Measurements from ENCODE around the gene ZNF79. TPM values are rescaled to one million over a fixed set of nuclear protein-coding genes. Genes with fewer than 3 reads are reported as not detected.

The ZNF79 gene
- total RNA-seq, 1 experiment from 2014 or later: 9.3 TPM

DNA sequence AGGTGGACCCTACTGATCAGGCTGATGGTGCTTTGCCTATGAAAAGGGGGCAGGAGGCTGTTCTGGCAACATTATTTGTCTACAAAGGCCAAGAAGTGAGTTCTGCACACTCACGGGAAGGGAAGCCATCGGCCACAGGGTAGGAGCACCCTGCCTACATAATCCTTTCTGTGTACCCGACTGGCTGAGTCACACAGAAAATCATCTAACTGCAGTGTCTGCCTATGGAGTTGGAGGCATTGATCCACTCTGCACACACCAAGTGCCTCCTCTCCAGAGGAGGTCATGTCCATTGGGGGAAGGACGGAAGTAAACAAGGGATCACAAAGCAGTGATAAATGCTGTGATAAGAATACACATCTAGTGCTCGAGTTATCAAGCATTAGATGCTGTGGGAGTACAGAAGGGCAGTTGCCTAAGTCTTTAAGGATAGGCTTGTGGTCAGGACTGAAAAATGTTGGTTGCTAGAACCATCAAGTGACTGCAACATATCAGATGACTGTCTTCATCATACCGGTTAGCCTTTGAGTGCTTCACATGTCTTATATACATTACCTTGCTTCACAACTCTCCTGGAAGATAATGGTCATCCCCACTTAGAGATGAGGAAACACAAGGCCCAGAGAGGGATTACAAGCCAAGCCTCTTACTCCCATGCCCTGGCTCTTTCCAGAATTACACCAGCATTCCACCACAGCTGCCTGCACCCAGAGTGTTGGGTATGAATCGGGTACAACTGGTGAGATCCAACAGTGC, 28.5 kb upstream of the ZNF79 start:
- TF ChIP-seq, protein P1, sequence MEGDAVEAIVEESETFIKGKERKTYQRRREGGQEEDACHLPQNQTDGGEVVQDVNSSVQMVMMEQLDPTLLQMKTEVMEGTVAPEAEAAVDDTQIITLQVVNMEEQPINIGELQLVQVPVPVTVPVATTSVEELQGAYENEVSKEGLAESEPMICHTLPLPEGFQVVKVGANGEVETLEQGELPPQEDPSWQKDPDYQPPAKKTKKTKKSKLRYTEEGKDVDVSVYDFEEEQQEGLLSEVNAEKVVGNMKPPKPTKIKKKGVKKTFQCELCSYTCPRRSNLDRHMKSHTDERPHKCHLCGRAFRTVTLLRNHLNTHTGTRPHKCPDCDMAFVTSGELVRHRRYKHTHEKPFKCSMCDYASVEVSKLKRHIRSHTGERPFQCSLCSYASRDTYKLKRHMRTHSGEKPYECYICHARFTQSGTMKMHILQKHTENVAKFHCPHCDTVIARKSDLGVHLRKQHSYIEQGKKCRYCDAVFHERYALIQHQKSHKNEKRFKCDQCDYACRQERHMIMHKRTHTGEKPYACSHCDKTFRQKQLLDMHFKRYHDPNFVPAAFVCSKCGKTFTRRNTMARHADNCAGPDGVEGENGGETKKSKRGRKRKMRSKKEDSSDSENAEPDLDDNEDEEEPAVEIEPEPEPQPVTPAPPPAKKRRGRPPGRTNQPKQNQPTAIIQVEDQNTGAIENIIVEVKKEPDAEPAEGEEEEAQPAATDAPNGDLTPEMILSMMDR (IDR thresholded peaks at IDR 0.05; ENCODE audit: unreplicated experiment): no peak
- POLR2A ChIA-PET: interaction anchor here (1.1 to 2.8 kb wide), 6 partner anchors 7 to 181 kb away, joined by 3 to 35 read pairs (median 12); partner anchors contain the start of genes LRSAM1, RPL12 and ZNF79
- Mint-ChIP-seq H3K4me1 (ENCODE audit: insufficient read depth, unreplicated experiment) (peaks cover 4% of the 10 kb centered on the region), H3K9me3 (ENCODE audit: unreplicated experiment) (no peaks in the 10 kb centered on the region), H3K4me3 (ENCODE audit: unreplicated experiment) (peak overlapping the region; percentile 74), H3K27me3 (ENCODE audit: insufficient read depth, unreplicated experiment) (no peaks in the 10 kb centered on the region), H3K27ac (ENCODE audit: low read depth, unreplicated experiment) (no peak overlapping the region), H3K36me3 (ENCODE audit: insufficient read depth, unreplicated experiment) (peaks cover 8% of the 10 kb centered on the region)
- CTCF ChIA-PET: interaction anchor here (0.6 to 0.7 kb wide), 2 partner anchors 29 to 322 kb away, joined by 3 read pairs; no protein-coding TSS in a partner anchor
- DNase-seq (ENCODE audit: unreplicated experiment): no peak
- BruUV-seq (replicated peaks): no TSS peak
- intact Hi-C loops (cut with micrococcal nuclease): loop anchor here (2.0 kb wide), 2 partner anchors 181 to 455 kb away; no protein-coding TSS in a partner anchor

DNA sequence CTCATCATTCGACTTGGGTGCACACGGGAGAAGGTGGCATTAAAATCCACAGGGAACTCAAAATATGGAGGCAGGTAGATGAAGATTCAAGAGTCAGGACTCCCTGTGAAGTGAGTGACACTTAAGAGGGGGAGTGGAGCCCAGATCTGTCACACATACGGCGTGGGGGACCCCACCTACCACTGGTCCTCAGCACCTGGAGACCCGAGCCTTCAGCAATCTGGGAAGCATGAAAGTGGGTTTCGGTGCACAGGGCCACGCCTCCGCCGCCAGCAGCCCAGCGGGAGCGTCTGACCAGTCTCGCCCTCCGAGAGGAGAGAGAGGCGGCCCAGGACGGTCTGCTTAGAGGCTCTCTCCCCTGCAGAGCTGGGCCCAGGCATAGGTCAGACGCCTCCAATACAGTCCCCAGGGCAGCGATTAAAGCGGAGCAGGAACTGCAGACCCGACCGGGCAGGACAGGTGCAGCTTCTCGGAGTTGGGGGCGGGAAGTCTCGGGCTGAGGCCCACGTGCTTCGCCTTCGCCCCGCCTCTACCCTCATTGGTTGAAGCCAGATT, 27.9 kb upstream of the ZNF79 start:
- POLR2A ChIA-PET: interaction anchor here (0.6 to 2.8 kb wide), 19 partner anchors 8 to 396 kb away, joined by 3 to 35 read pairs (median 5); partner anchors contain the start of genes LRSAM1, RPL12 and ZNF79
- Mint-ChIP-seq H3K4me3 (ENCODE audit: unreplicated experiment) (peak overlapping the region; percentile 74), H3K36me3 (ENCODE audit: insufficient read depth, unreplicated experiment) (peaks cover 10% of the 10 kb centered on the region), H3K27me3 (ENCODE audit: insufficient read depth, unreplicated experiment) (no peaks in the 10 kb centered on the region), H3K4me1 (ENCODE audit: insufficient read depth, unreplicated experiment) (peaks cover 4% of the 10 kb centered on the region), H3K9me3 (ENCODE audit: unreplicated experiment) (no peaks in the 10 kb centered on the region), H3K27ac (ENCODE audit: low read depth, unreplicated experiment) (no peak overlapping the region)
- no TSS peak for BruUV-seq (replicated peaks)
- TF ChIP-seq, protein P1 (IDR thresholded peaks at IDR 0.05; ENCODE audit: unreplicated experiment): no peak
- intact Hi-C loops (cut with micrococcal nuclease): loop anchor here (2.0 kb wide), 2 partner anchors 182 to 456 kb away; no protein-coding TSS in a partner anchor
- no peak for DNase-seq (ENCODE audit: unreplicated experiment)
- CTCF ChIA-PET: interaction anchor here (0.5 to 1.6 kb wide), 14 partner anchors 8 to 321 kb away, joined by 3 to 10 read pairs (median 3); no protein-coding TSS in a partner anchor

DNA sequence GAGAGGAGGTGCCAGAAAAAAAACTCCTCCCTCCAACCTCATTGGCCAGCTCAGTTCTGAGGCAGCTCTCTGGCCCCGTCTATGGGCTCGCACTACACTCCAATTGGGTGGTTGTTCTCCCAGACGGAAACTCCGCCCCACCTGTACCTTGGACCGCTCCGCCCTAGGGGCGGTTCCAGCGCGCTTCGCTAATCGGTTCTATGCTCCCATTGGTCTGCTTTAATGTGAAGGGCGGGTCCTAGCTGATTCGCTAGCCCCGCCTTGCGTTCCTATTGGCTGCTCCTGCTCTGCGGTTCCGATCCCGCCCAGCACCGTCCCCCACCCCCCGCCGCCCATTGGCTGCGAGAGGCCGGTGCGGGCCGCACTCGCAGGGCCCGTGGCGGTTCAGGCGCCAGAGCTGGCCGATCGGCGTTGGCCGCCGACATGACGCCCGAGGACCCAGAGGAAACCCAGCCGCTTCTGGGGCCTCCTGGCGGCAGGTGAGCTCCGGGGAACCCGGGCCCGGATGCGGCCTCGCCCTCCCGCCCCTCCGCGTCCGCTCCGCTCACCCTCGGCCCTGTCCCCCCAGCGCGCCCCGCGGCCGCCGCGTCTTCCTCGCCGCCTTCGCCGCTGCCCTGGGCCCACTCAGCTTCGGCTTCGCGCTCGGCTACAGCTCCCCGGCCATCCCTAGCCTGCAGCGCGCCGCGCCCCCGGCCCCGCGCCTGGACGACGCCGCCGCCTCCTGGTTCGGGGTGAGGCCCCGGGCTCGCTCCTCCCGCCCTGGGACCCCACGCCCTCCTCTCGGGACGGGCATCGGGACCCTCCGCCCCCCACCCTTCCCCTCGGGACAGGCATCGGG, 27.2 kb upstream of the ZNF79 start, which contains the start of gene SLC2A8:
Gene SLC2A8 (plus strand): TSS at position 362 of the 838 bp plus-strand sequence. CDS start 62 bp downstream, at position 424.
- H3K4me1 Mint-ChIP-seq (ENCODE audit: insufficient read depth, unreplicated experiment): peaks cover 4% of the 10 kb centered on the region
- H3K36me3 Mint-ChIP-seq (ENCODE audit: insufficient read depth, unreplicated experiment): peaks cover 10% of the 10 kb centered on the region
- H3K27ac Mint-ChIP-seq (ENCODE audit: low read depth, unreplicated experiment): no peak within 1 kb of the TSS
- intact Hi-C loops (cut with micrococcal nuclease): loop anchor here (1.0 to 2.0 kb wide), 4 partner anchors 36 to 456 kb away; no protein-coding TSS in a partner anchor
- H3K4me3 Mint-ChIP-seq (ENCODE audit: unreplicated experiment): peak within 1 kb of the TSS; percentile 74
- no peaks in the 10 kb centered on the region for H3K27me3 Mint-ChIP-seq (ENCODE audit: insufficient read depth, unreplicated experiment)
- DNase-seq (ENCODE audit: unreplicated experiment): peak; percentile 100
- no peaks in the 10 kb centered on the region for H3K9me3 Mint-ChIP-seq (ENCODE audit: unreplicated experiment)
- TF ChIP-seq, protein P1 (IDR thresholded peaks at IDR 0.05; ENCODE audit: unreplicated experiment): peak; percentile 15
- ChIA-PET POLR2A (interaction anchor here (0.6 to 2.8 kb wide), 21 partner anchors 8 to 1118 kb away, joined by 3 to 35 read pairs (median 4); partner anchors contain the start of genes LRSAM1, RPL12 and ZNF79), CTCF (interaction anchor here (0.5 to 1.6 kb wide), 15 partner anchors 9 to 473 kb away, joined by 3 to 10 read pairs (median 3); no protein-coding TSS in a partner anchor)
- BruUV-seq (replicated peaks): no TSS peak

All from MCF 10A (cell line).